ENCODE measurements around the gene SLC12A7. TPM values are rescaled to one million over a fixed set of nuclear protein-coding genes. Genes with fewer than 3 reads are reported as not detected.

The SLC12A7 gene
- total RNA-seq, 2 experiments from 2014 or later: 0.06 TPM; not detected in 1

- DNase-seq (ENCODE audit: low spot score): no peak
- ChIA-PET POLR2A (no interaction called here), CTCF (ENCODE audit: unreplicated experiment) (no interaction called here)
- Histone ChIP-seq H3K27ac (ENCODE audit: low read depth, low read length, poor library complexity, severe bottlenecking) (no peak overlapping the region), H3K4me1 (ENCODE audit: insufficient read depth, low read length, poor library complexity, severe bottlenecking) (peaks cover 6% of the 10 kb centered on the region), H3K4me2 (ENCODE audit: low read length) (no peak overlapping the region), H3K79me2 (ENCODE audit: insufficient read depth, low read depth, low read length) (no peaks in the 10 kb centered on the region), H3K36me3 (ENCODE audit: insufficient read depth, low read length) (no peaks in the 10 kb centered on the region), H2AFZ (ENCODE audit: low read length) (no peak overlapping the region), H4K20me1 (ENCODE audit: insufficient read depth, low read length) (no peaks in the 10 kb centered on the region), H3K4me3 (ENCODE audit: low read depth, low read length, poor library complexity, severe bottlenecking) (no peak overlapping the region), H3K9me3 (ENCODE audit: low read length) (no peaks in the 10 kb centered on the region), H3K9me2 (ENCODE audit: insufficient read depth, low read length) (no peaks in the 10 kb centered on the region)
- BruUV-seq (replicated peaks): no TSS peak
- TF ChIP-seq EZH2phosphoT487 (IDR thresholded peaks at IDR 0.05; ENCODE audit: borderline replicate concordance, low read depth, low read length): no peak
- TF ChIP-seq, protein P1, sequence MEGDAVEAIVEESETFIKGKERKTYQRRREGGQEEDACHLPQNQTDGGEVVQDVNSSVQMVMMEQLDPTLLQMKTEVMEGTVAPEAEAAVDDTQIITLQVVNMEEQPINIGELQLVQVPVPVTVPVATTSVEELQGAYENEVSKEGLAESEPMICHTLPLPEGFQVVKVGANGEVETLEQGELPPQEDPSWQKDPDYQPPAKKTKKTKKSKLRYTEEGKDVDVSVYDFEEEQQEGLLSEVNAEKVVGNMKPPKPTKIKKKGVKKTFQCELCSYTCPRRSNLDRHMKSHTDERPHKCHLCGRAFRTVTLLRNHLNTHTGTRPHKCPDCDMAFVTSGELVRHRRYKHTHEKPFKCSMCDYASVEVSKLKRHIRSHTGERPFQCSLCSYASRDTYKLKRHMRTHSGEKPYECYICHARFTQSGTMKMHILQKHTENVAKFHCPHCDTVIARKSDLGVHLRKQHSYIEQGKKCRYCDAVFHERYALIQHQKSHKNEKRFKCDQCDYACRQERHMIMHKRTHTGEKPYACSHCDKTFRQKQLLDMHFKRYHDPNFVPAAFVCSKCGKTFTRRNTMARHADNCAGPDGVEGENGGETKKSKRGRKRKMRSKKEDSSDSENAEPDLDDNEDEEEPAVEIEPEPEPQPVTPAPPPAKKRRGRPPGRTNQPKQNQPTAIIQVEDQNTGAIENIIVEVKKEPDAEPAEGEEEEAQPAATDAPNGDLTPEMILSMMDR (conservative IDR thresholded peaks at IDR 0.05; ENCODE audit: low read length): no peak
- intact Hi-C loops (cut with micrococcal nuclease; ENCODE audit: unreplicated experiment): no loop called here
Measured at GRCh38 chr5:1155191-1156032, 43.5 kb upstream of the SLC12A7 start.

GRCh38 chr5:1153428-1153827 lies 41.6 kb upstream of the SLC12A7 start:
- Histone ChIP-seq H3K4me1 (ENCODE audit: insufficient read depth, low read length, poor library complexity, severe bottlenecking) (peaks cover 6% of the 10 kb centered on the region), H3K4me2 (ENCODE audit: low read length) (no peak overlapping the region), H3K4me3 (ENCODE audit: low read depth, low read length, poor library complexity, severe bottlenecking) (no peak overlapping the region), H3K9me3 (ENCODE audit: low read length) (no peaks in the 10 kb centered on the region), H3K79me2 (ENCODE audit: insufficient read depth, low read depth, low read length) (no peaks in the 10 kb centered on the region), H2AFZ (ENCODE audit: low read length) (no peak overlapping the region), H3K27ac (ENCODE audit: low read depth, low read length, poor library complexity, severe bottlenecking) (no peak overlapping the region), H3K36me3 (ENCODE audit: insufficient read depth, low read length) (no peaks in the 10 kb centered on the region), H3K9me2 (ENCODE audit: insufficient read depth, low read length) (no peaks in the 10 kb centered on the region), H4K20me1 (ENCODE audit: insufficient read depth, low read length) (no peaks in the 10 kb centered on the region)
- no TSS peak for BruUV-seq (replicated peaks)
- intact Hi-C loops (cut with micrococcal nuclease; ENCODE audit: unreplicated experiment): no loop called here
- ChIA-PET POLR2A (no interaction called here), CTCF (ENCODE audit: unreplicated experiment) (no interaction called here)
- TF ChIP-seq, protein P1 (conservative IDR thresholded peaks at IDR 0.05; ENCODE audit: low read length): no peak
- no peak for TF ChIP-seq EZH2phosphoT487 (IDR thresholded peaks at IDR 0.05; ENCODE audit: borderline replicate concordance, low read depth, low read length)
- no peak for DNase-seq (ENCODE audit: low spot score)

DNA sequence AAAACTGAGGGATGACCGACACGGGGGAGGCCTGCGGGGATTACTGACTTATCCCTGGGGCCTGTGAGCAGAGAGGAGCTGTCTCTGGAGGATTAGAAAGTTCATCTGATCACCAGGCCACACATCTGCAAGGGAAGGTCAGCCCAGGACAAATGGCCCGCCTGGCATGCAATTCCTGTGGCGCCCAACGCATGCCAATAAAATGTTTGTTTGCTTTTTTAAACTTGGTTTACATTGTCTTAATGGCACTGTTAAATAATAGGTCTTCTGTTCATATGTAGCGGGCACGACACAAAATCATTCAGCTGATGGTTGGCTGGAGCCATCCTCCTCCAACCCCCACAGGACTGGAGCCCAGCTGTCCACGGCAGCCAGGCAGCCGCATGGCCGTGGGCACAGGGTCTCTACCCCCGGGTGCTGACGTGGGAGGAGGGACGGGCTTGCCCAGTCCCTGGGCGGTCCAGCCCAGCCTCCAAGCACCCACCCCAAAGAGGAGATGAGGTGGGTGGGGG lies 41.0 kb upstream of the SLC12A7 start:
- no peak overlapping the region for H3K4me3 ChIP-seq (ENCODE audit: low read depth, low read length, poor library complexity, severe bottlenecking)

More for the DNA sequence above, 41.0 kb upstream of the SLC12A7 start:
- ChIA-PET CTCF (ENCODE audit: unreplicated experiment) (no interaction called here), POLR2A (no interaction called here)
- no peaks in the 10 kb centered on the region for H3K9me2 ChIP-seq (ENCODE audit: insufficient read depth, low read length)
- BruUV-seq (replicated peaks): no TSS peak
- H3K36me3 ChIP-seq (ENCODE audit: insufficient read depth, low read length): no peaks in the 10 kb centered on the region
- no peak for TF ChIP-seq EZH2phosphoT487 (IDR thresholded peaks at IDR 0.05; ENCODE audit: borderline replicate concordance, low read depth, low read length)
- TF ChIP-seq, protein P1 (conservative IDR thresholded peaks at IDR 0.05; ENCODE audit: low read length): no peak
- no peaks in the 10 kb centered on the region for H3K79me2 ChIP-seq (ENCODE audit: insufficient read depth, low read depth, low read length)
- no peak for DNase-seq (ENCODE audit: low spot score)
- H3K27ac ChIP-seq (ENCODE audit: low read depth, low read length, poor library complexity, severe bottlenecking): no peak overlapping the region
- intact Hi-C loops (cut with micrococcal nuclease; ENCODE audit: unreplicated experiment): no loop called here
- H4K20me1 ChIP-seq (ENCODE audit: insufficient read depth, low read length): no peaks in the 10 kb centered on the region
- H2AFZ ChIP-seq (ENCODE audit: low read length): no peak overlapping the region
- H3K9me3 ChIP-seq (ENCODE audit: low read length): no peaks in the 10 kb centered on the region
- H3K4me1 ChIP-seq (ENCODE audit: insufficient read depth, low read length, poor library complexity, severe bottlenecking): peaks cover 6% of the 10 kb centered on the region
- no peak overlapping the region for H3K4me2 ChIP-seq (ENCODE audit: low read length)
